HepG2 (cell line): ENCODE measurements around the gene GALNT18. TPM values are rescaled to one million over a fixed set of nuclear protein-coding genes. Genes with fewer than 3 reads are reported as not detected.

Experiments used
- ATAC-seq: fragments of 200-7000 bp; cut with Tn5 transposase; 3 replicates; pipeline ENCODE4 v1.9.1; 2020; ENCODE audit warnings: mild to moderate bottlenecking, moderate library complexity
- BruUV-seq: library from RNA; stranded (reverse); fragments of 400-500 nt; replicated peaks from 2 replicates; lab custom pipeline; 2021; lab: Mats Ljungman, UMichigan
- CTCF ChIA-PET: fragments of 300-600 bp; formaldehyde crosslinking; extraction: SDS; loops from one replicate; lab custom pipeline; 2021; ENCODE audit warnings: low total read pairs, inconsistent platforms, low intra/inter-chr PET ratio; lab: Yijun Ruan, JAX
- POLR2A ChIA-PET: fragments of 350-600 bp; sonication (Branson Sonifier 250); formaldehyde crosslinking; loops from one replicate; lab custom pipeline; 2020; ENCODE audit warnings: antibody characterized with exemption, inconsistent platforms; lab: Yijun Ruan, JAX
- DNase-seq: peaks from one replicate; pipeline ENCODE4 v3.0.0-alpha.2; 2015; ENCODE audit warnings: low spot score
- FAIRE-seq: peaks from 3 replicates; lab custom pipeline; 2011; peaks lifted over from hg19 to GRCh38; lab: Jason Lieb, UNC
- H2AFZ ChIP-seq: one replicate; pipeline ENCODE4 v1.6.1; 2011; ENCODE audit warnings: low read length, inconsistent platforms
- H3K27ac ChIP-seq: fragments of 300-600 bp; 3 replicates; pipeline ENCODE4 v1.8.0; 2011; ENCODE audit warnings: mixed run types, mild to moderate bottlenecking, mixed read lengths, low read length, inconsistent platforms; ENCODE audit not compliant: insufficient read depth; ENCODE audit errors: extremely low read length
- H3K27me3 ChIP-seq, 2 experiments: fragments of 200-600 bp in 1 of 2; 2 replicates in 1 of 2; 3 replicates in 1 of 2; pipeline versions ENCODE4 v1.6.0 to v1.8.0; 2011; ENCODE audit warnings: low read length in 2 of 2, mild to moderate bottlenecking in 2 of 2, moderate library complexity in 2 of 2, inconsistent platforms in 1 of 2; ENCODE audit not compliant: insufficient read depth in 2 of 2, control insufficient read depth in 1 of 2
- H3K36me3 ChIP-seq, 2 experiments: fragments of 200-600 bp in 1 of 2; replicated peaks in 1 of 2; 2 replicates in 1 of 2; 3 replicates in 1 of 2; pipeline versions ENCODE4 v1.5.1 to v1.8.0; 2011; ENCODE audit warnings: low read length in 2 of 2, inconsistent platforms in 1 of 2; ENCODE audit not compliant: insufficient read depth in 2 of 2, control insufficient read depth in 1 of 2
- H3K4me1 ChIP-seq: 2 replicates; pipeline ENCODE4 v1.5.1; 2012; ENCODE audit warnings: low read length, inconsistent platforms; ENCODE audit not compliant: insufficient read depth
- H3K4me2 ChIP-seq: 2 replicates; pipeline ENCODE4 v1.6.0; 2011; ENCODE audit warnings: low read depth, low read length, inconsistent platforms
- H3K4me3 ChIP-seq, 3 experiments: fragments of 200-600 bp in 1 of 3; sonication (generic), shearing (Covaris generic) in 1 of 3; replicated peaks in 1 of 3; 2 replicates each; pipeline ENCODE4 v1.5.1; 2011 to 2016; ENCODE audit warnings: low read length in 3 of 3, inconsistent platforms in 2 of 3, low read depth in 2 of 3, mild to moderate bottlenecking in 2 of 3, control low read depth in 1 of 3, mixed read lengths in 1 of 3; ENCODE audit not compliant: insufficient read depth in 1 of 3
- H3K79me2 ChIP-seq: one replicate; pipeline ENCODE4 v1.6.1; 2011; ENCODE audit warnings: low read length, inconsistent platforms; ENCODE audit not compliant: insufficient read depth
- H3K9ac ChIP-seq: 2 replicates; pipeline ENCODE4 v1.6.0; 2011; ENCODE audit warnings: mild to moderate bottlenecking, low read depth, low read length, inconsistent platforms; ENCODE audit not compliant: insufficient read depth
- H3K9me3 ChIP-seq: 2 replicates; pipeline ENCODE4 v1.5.1; 2012; ENCODE audit warnings: mild to moderate bottlenecking, low read length
- H4K20me1 ChIP-seq: 2 replicates; pipeline ENCODE4 v1.6.0; 2011; ENCODE audit warnings: inconsistent platforms, mild to moderate bottlenecking, low read length, moderate library complexity; ENCODE audit not compliant: insufficient read depth
- CREB1 ChIP-seq, 2 experiments: fragments of 450-650 bp in 1 of 2; IDR thresholded peaks; 2 replicates each; pipeline ENCODE4 v1.6.1; 2016 to 2017; ENCODE audit warnings: control low read depth in 1 of 2, mild to moderate bottlenecking in 1 of 2, missing compliant biosample characterization in 1 of 2, missing genetic modification characterization in 1 of 2
- NONO ChIP-seq, 2 experiments: fragments of 450-650 bp in 1 of 2; sonication (generic) in 1 of 2; formaldehyde crosslinking in 1 of 2; IDR thresholded peaks in 1 of 2; conservative IDR thresholded peaks in 1 of 2; 2 replicates each; pipeline versions ENCODE4 v1.6.1 to v1.8.0; 2017 to 2022; ENCODE audit warnings: mild to moderate bottlenecking in 1 of 2, missing genetic modification reagents in 1 of 2, moderate library complexity in 1 of 2
- PHF5A ChIP-seq: IDR thresholded peaks from one replicate; pipeline ENCODE4 v1.6.1; 2018; ENCODE audit warnings: low read depth, missing genetic modification reagents; ENCODE audit not compliant: unreplicated experiment
- RBM39 ChIP-seq: fragments of 200-400 bp; formaldehyde crosslinking; IDR thresholded peaks from one replicate; pipeline ENCODE4 v1.6.1; 2018; ENCODE audit warnings: antibody characterized with exemption, mild to moderate bottlenecking, low read depth, low read length; ENCODE audit not compliant: poor library complexity, severe bottlenecking
- SMAD3 ChIP-seq: sonication (generic); formaldehyde crosslinking; IDR thresholded peaks from 2 replicates; pipeline ENCODE4 v1.4.0; 2020; ENCODE audit warnings: missing genetic modification reagents
- SNAPC2 ChIP-seq: sonication (generic); formaldehyde crosslinking; IDR thresholded peaks from 2 replicates; pipeline ENCODE4 v1.8.1; 2022; ENCODE audit warnings: mild to moderate bottlenecking, missing genetic modification reagents
- SRSF9 ChIP-seq: fragments of 200-400 bp; formaldehyde crosslinking; IDR thresholded peaks from 2 replicates; pipeline ENCODE4 v1.6.1; 2018; ENCODE audit warnings: borderline replicate concordance, mild to moderate bottlenecking, low read depth, low read length; ENCODE audit not compliant: insufficient read depth, poor library complexity, severe bottlenecking
- TGIF2 ChIP-seq: IDR thresholded peaks from 2 replicates; pipeline ENCODE4 v1.6.1; 2016; ENCODE audit warnings: control low read depth, missing compliant biosample characterization
- ZNF10 ChIP-seq: sonication (generic); formaldehyde crosslinking; IDR thresholded peaks from 2 replicates; pipeline ENCODE4 v1.4.0; 2020; ENCODE audit warnings: mild to moderate bottlenecking, low read depth, missing genetic modification reagents, borderline replicate concordance
- ZNF44 ChIP-seq: sonication (generic); formaldehyde crosslinking; IDR thresholded peaks from 2 replicates; pipeline ENCODE4 v1.5.1; 2020; ENCODE audit warnings: mild to moderate bottlenecking, missing genetic modification reagents
- ZNF83 ChIP-seq: sonication (generic); formaldehyde crosslinking; IDR thresholded peaks from 2 replicates; pipeline ENCODE4 v1.4.0; 2020; ENCODE audit warnings: missing genetic modification reagents, mild to moderate bottlenecking, borderline replicate concordance
- ZZZ3 ChIP-seq: sonication (generic); formaldehyde crosslinking; IDR thresholded peaks from 2 replicates; pipeline ENCODE4 v1.4.0; 2020; ENCODE audit warnings: missing genetic modification reagents, mild to moderate bottlenecking, borderline replicate concordance
- WGBS: methylation state at CpG from one replicate; pipeline ENCODE4 v1.1.6; 2017; ENCODE audit warnings: low lambda C conversion rate; 5-methylcytosine and 5-hydroxymethylcytosine counted together
- in situ Hi-C: cut with HindIII; loops from 2 replicates; pipeline ENCODE4 v1.10.0; 2017; ENCODE audit warnings: low pct_unique_long_range_greater_than_20kb; ENCODE audit not compliant: extremely low pct_ligation_motif_present
- intact Hi-C: fragments of 100-400 bp; cut with micrococcal nuclease; formaldehyde crosslinking; loops from one replicate; pipeline ENCODE4 v1.10.0; 2022; ENCODE audit not compliant: unreplicated experiment
- polyA plus RNA-seq, 8 experiments: library from polyadenylated mRNA; depleted of rRNA in 3 of 8; stranded (reverse) in 7 of 8; unstranded in 1 of 8; fragments of >200 nt; fragmentation: Illumina TruSeq in 4 of 8; extraction: Trizol in 4 of 8; gene quantifications; 2 replicates each; pipeline versions ENCODE4 v1.2.1 to v1.2.3, GENCODE V29; 2011 to 2016; ENCODE audit warnings: low read depth in 4 of 8, missing spikeins in 1 of 8, mixed read lengths in 1 of 8; ENCODE audit not compliant: insufficient read depth in 1 of 8
- total RNA-seq, 5 experiments: library from RNA; depleted of rRNA; stranded (reverse); fragments of >200 nt; fragmentation: Illumina TruSeq; extraction: Trizol; gene quantifications; 2 replicates each; pipeline ENCODE4 v1.2.3, GENCODE V29; 2016; ENCODE audit warnings: low read depth in 1 of 5

The GALNT18 gene
- total and polyA plus RNA-seq, 2 of the 13 experiments (the other 11 are each of a cell fraction or from before 2014, with no cell fraction given), result 0.11 TPM; not detected in 1

- Histone ChIP-seq H3K9ac (no peak overlapping the region), H3K27me3 (peaks cover 1 to 10% of the 10 kb centered on the region in 2 experiments; a peak in 2 of 5 replicates), H4K20me1 (no peaks in the 10 kb centered on the region), H3K4me1 (no peaks in the 10 kb centered on the region), H2AFZ (no peak overlapping the region), H3K4me3 (no peak overlapping the region), H3K36me3 (no peaks in the 10 kb centered on the region), H3K79me2 (no peaks in the 10 kb centered on the region), H3K9me3 (no peaks in the 10 kb centered on the region), H3K4me2 (no peak overlapping the region), H3K27ac (no peak overlapping the region)
- intact Hi-C loops (no loop called here), in situ Hi-C loops (no loop called here)
- POLR2A ChIA-PET, result no interaction called here
- no peak for DNase-seq
- no peak for ATAC-seq
- WGBS, result 7% methylated on average over 7 of the region's 7 CpGs
- CTCF ChIA-PET, result no interaction called here
- FAIRE-seq, result no peak
- no peak for TF ChIP-seq SMAD3
- peak; percentile 63 for TF ChIP-seq CREB1 (IDR thresholded peaks at IDR 0.05)
- TF ChIP-seq CREB1 (CRISPR knock-in tag; IDR thresholded peaks at IDR 0.05), result no peak
- no TSS peak for BruUV-seq
These were observed 88.1 kb downstream of the GALNT18 start for GRCh38 chr11:11533751-11534150.

DNA sequence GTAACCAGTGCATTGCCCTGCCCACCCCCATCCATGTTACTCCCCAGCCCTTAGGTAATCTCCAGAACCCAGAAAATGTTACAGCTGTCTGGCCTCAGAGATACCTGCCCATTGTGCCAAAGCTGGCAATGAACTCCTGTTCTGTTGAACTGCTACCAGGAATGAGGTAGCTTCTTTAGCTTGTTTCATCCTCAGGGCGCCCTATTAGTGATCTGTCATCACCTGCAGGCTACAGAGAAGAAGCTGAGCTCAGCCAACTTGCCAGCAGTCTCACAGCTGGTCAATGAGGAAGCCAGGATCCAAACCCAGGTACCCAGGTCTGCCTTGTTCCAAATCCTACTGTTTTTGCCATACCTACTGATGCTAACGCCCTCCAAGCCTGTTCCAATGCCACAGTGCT is 88.7 kb downstream of the GALNT18 start:
- H3K9ac ChIP-seq, result no peak overlapping the region
- H3K4me1 ChIP-seq, result no peaks in the 10 kb centered on the region
- H3K27me3 ChIP-seq, result peaks cover 1 to 10% of the 10 kb centered on the region in 2 experiments; a peak in 1 of 5 replicates
- no peak for ATAC-seq
- DNase-seq, result no peak
- FAIRE-seq, result no peak
- intact Hi-C loops (no loop called here), in situ Hi-C loops (no loop called here)
- H2AFZ ChIP-seq, result no peak overlapping the region
- ChIA-PET POLR2A (no interaction called here), CTCF (no interaction called here)
- no TSS peak for BruUV-seq
- TF ChIP-seq ZNF10 (CRISPR knock-in tag), result no peak
- no peak for TF ChIP-seq ZNF83 (CRISPR knock-in tag)
- no peak for TF ChIP-seq RBM39
- no peak for TF ChIP-seq PHF5A (CRISPR knock-in tag)
- TF ChIP-seq SNAPC2, result no peak
- no peak for TF ChIP-seq NONO (IDR thresholded peaks at IDR 0.05)
- no peak for TF ChIP-seq NONO (CRISPR knock-in tag; conservative IDR thresholded peaks at IDR 0.05)
- TF ChIP-seq TGIF2 (CRISPR knock-in tag), result no peak
- TF ChIP-seq SRSF9, result no peak
- TF ChIP-seq ZNF44 (CRISPR knock-in tag), result no peak
- TF ChIP-seq ZZZ3 (CRISPR knock-in tag), result no peak
- no peaks in the 10 kb centered on the region for H3K79me2 ChIP-seq
- WGBS, result no CpG with 5 or more reads among the region's 2 CpGs
- no peaks in the 10 kb centered on the region for H4K20me1 ChIP-seq
- H3K36me3 ChIP-seq, result no peaks in the 10 kb centered on the region
- H3K27ac ChIP-seq, result no peak overlapping the region
- no peak overlapping the region for H3K4me3 ChIP-seq
- H3K4me2 ChIP-seq, result no peak overlapping the region
- H3K9me3 ChIP-seq, result no peaks in the 10 kb centered on the region
